ENCODE data around the gene FSTL4. TPM values are rescaled to one million over a fixed set of nuclear protein-coding genes. Genes with fewer than 3 reads are reported as not detected.

The FSTL4 gene
- total RNA-seq, 4 donors from 2014 or later = 0.27 TPM; not detected in 3

GRCh38 chr5:133421394-133421793 lies 190.9 kb downstream of the FSTL4 start:
- H3K36me3 ChIP-seq = no peaks in the 10 kb centered on the region
- H3K4me1 ChIP-seq = no peaks in the 10 kb centered on the region
- in situ Hi-C loops (cut with MboI; ENCODE audit: low pct_ligation_motif_present in 1 of 4, low pct_unique_long_range_greater_than_20kb in 1 of 4, low sequenced_read_pairs in 3 of 4) (loop anchor here in 1 of 4 donors (25.0 kb wide), 1 partner anchor 441 kb away; no protein-coding TSS in a partner anchor), intact Hi-C loops (cut with DNase I; ENCODE audit: low total_unique reads) (no loop called here)
- no peak overlapping the region for H3K4me3 ChIP-seq
- H3K27ac ChIP-seq = no peak overlapping the region
- H3K9me3 ChIP-seq = no peaks in the 10 kb centered on the region
- H3K27me3 ChIP-seq = no peaks in the 10 kb centered on the region
- no peak for DNase-seq
- whole genome bisulfite sequencing, 2 donors (ENCODE audit: low coverage in 1 of 2) = 53% methylated on average over 8 of the region's 8 CpGs; no CpG with 5 or more reads in 1 of the 2 donors
- TF ChIP-seq CTCF (IDR thresholded peaks at IDR 0.05) (peak in 1 of 5 experiments; percentile 8), EP300 (IDR thresholded peaks at IDR 0.05; ENCODE audit: low read depth) (no peak)

DNA sequence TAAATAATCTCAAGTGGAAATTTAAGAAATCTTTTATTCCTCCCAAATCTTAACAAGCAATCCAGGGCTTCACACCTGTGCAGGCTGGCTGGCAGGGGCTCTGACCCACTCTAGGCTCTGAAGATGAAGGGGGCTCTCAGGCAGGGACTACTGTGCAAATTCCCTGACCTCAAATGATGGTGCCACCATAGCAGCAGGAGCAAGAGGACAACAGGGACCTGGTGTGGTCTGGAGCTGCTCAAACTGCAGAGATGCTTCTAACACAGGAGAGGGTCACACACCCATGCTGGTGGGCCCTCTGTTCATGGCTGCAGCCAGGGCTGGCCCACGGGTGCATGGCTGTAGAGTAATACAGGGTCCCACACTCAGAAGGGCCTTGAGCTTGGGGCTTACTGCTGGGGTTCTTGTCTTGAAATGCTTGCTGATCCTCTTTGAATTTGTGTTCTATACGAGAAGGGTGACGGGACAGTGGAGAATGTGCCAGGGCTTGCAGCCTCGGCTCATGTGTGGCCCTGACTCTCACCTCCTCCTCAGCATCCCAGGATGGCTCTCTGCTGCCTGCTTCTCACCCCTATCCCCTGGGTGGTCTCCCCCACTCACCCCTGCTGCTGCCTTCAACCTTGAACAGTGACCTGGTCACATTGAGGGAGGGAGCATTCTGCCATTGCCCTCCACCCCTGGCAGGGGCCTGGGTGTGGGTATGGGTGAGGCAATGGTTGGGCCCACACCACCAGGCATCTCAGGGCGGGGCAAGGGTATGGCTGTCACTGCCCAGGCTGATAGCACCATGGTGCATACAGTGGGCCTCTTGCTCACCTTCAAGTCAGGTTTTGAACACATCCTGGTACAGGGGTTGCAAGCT lies 191.7 kb downstream of the FSTL4 start:
- no peak for DNase-seq
- H3K36me3 ChIP-seq = no peaks in the 10 kb centered on the region
- TF ChIP-seq EP300 (IDR thresholded peaks at IDR 0.05; ENCODE audit: low read depth) (no peak), POLR2AphosphoS5 (IDR thresholded peaks at IDR 0.05) (no peak), CTCF (IDR thresholded peaks at IDR 0.05) (no peak), POLR2A (IDR thresholded peaks at IDR 0.05) (no peak)
- H3K9me3 ChIP-seq = no peaks in the 10 kb centered on the region
- H3K4me1 ChIP-seq = no peaks in the 10 kb centered on the region
- intact Hi-C loops (cut with DNase I; ENCODE audit: low total_unique reads) (no loop called here), in situ Hi-C loops (cut with MboI; ENCODE audit: low pct_ligation_motif_present in 1 of 4, low pct_unique_long_range_greater_than_20kb in 1 of 4, low sequenced_read_pairs in 3 of 4) (loop anchor here in 1 of 4 donors (25.0 kb wide), 1 partner anchor 442 kb away; no protein-coding TSS in a partner anchor)
- 77 to 81% methylated on average over 3 to 5 of the region's 5 CpGs for WGBS, 2 donors (ENCODE audit: low coverage in 1 of 2)
- no peak overlapping the region for H3K27ac ChIP-seq
- H3K4me3 ChIP-seq = no peak overlapping the region
- no peaks in the 10 kb centered on the region for H3K27me3 ChIP-seq

- in situ Hi-C loops (cut with MboI; ENCODE audit: low pct_ligation_motif_present in 1 of 4, low pct_unique_long_range_greater_than_20kb in 1 of 4, low sequenced_read_pairs in 3 of 4) = loop anchor here in 1 of 4 donors (25.0 kb wide), 1 partner anchor 446 kb away; no protein-coding TSS in a partner anchor
- H3K36me3 ChIP-seq = no peaks in the 10 kb centered on the region
- H3K4me1 ChIP-seq = no peaks in the 10 kb centered on the region
- H3K9me3 ChIP-seq = no peaks in the 10 kb centered on the region
- no peak for DNase-seq
- H3K27ac ChIP-seq = no peak overlapping the region
- WGBS, 2 donors (ENCODE audit: low coverage in 1 of 2) = 87 to 92% methylated on average over 5 of the region's 5 CpGs
- intact Hi-C loops (cut with DNase I; ENCODE audit: low total_unique reads) = no loop called here
- TF ChIP-seq POLR2AphosphoS5 (IDR thresholded peaks at IDR 0.05) = no peak
- TF ChIP-seq CTCF (IDR thresholded peaks at IDR 0.05) = no peak
- TF ChIP-seq POLR2A (IDR thresholded peaks at IDR 0.05) = no peak
- no peak for TF ChIP-seq EP300 (IDR thresholded peaks at IDR 0.05; ENCODE audit: low read depth)
- no peak overlapping the region for H3K4me3 ChIP-seq
- peaks cover 19% of the 10 kb centered on the region for H3K27me3 ChIP-seq
These were observed 196.4 kb downstream of the FSTL4 start for GRCh38 chr5:133415906-133416305.

DNA sequence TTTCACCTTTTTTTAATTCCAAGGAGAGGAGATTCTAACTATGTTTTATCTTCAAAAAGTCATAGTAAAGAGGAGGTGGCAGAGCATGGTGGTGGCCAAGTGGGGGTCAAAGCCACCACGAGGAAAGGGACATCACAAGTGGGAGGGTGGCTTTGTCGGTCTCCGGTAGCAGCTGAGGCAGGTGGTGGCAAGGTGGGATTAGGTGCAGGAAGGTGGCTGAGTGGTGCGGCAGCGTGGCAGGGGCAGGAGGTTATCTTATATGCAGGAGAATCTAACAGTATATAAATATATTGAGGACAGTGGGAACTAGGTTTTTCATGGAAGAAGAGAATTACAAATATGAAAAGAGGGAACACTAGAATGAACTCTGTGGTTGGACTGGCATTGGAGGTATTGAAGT lies 196.8 kb downstream of the FSTL4 start:
- no peak for TF ChIP-seq POLR2AphosphoS5 (IDR thresholded peaks at IDR 0.05)
- no peak for TF ChIP-seq EP300 (IDR thresholded peaks at IDR 0.05; ENCODE audit: low read depth)
- no peak for TF ChIP-seq CTCF (IDR thresholded peaks at IDR 0.05)
- TF ChIP-seq POLR2A (IDR thresholded peaks at IDR 0.05) = no peak
- intact Hi-C loops (cut with DNase I; ENCODE audit: low total_unique reads) (no loop called here), in situ Hi-C loops (cut with MboI; ENCODE audit: low pct_ligation_motif_present in 1 of 4, low pct_unique_long_range_greater_than_20kb in 1 of 4, low sequenced_read_pairs in 3 of 4) (loop anchor here in 1 of 4 donors (25.0 kb wide), 1 partner anchor 447 kb away; no protein-coding TSS in a partner anchor)
- Histone ChIP-seq H3K27me3 (peaks cover 22% of the 10 kb centered on the region), H3K9me3 (no peaks in the 10 kb centered on the region), H3K27ac (no peak overlapping the region), H3K36me3 (no peaks in the 10 kb centered on the region), H3K4me1 (no peaks in the 10 kb centered on the region), H3K4me3 (no peak overlapping the region)
- no peak for DNase-seq
- WGBS, 2 donors (ENCODE audit: low coverage in 1 of 2) = 80 to 87% methylated on average over 5 of the region's 5 CpGs

Data from transverse colon (tissue), 4 donors.